ENCODE measurements around the gene LRP1.

The LRP1 gene

GRCh38 chr12:57193706-57194245, 65.5 kb downstream of the LRP1 start:
- no peak for DNase-seq (ENCODE audit: low read depth in 2 of 2)

- no peak for DNase-seq (ENCODE audit: low read depth in 2 of 2)
These were observed 66.0 kb downstream of the LRP1 start for GRCh38 chr12:57194253-57194652.

GRCh38 chr12:57195186-57195585, 66.9 kb downstream of the LRP1 start:
- no peak for DNase-seq (ENCODE audit: low read depth in 2 of 2)

- DNase-seq (ENCODE audit: low read depth in 2 of 2), result no peak
These were observed 67.5 kb downstream of the LRP1 start for GRCh38 chr12:57195611-57196371.

GRCh38 chr12:57196439-57196838, 68.2 kb downstream of the LRP1 start:
- DNase-seq (ENCODE audit: low read depth in 2 of 2), result no peak

GRCh38 chr12:57196956-57197355, 68.7 kb downstream of the LRP1 start:
- no peak for DNase-seq (ENCODE audit: low read depth in 2 of 2)

GRCh38 chr12:57198329-57198728, 70.0 kb downstream of the LRP1 start:
- DNase-seq (ENCODE audit: low read depth in 2 of 2), result no peak

- DNase-seq (ENCODE audit: low read depth in 2 of 2), result no peak
These were observed 70.9 kb downstream of the LRP1 start for GRCh38 chr12:57199191-57199590.

GRCh38 chr12:57200497-57200896, 72.2 kb downstream of the LRP1 start:
- no peak for DNase-seq (ENCODE audit: low read depth in 2 of 2)

GRCh38 chr12:57201219-57201618, 72.9 kb downstream of the LRP1 start:
- no peak for DNase-seq (ENCODE audit: low read depth in 2 of 2)

GRCh38 chr12:57201631-57202030, 73.3 kb downstream of the LRP1 start:
- DNase-seq (ENCODE audit: low read depth in 2 of 2), result no peak

- DNase-seq (ENCODE audit: low read depth in 2 of 2), result no peak
These were observed 74.0 kb downstream of the LRP1 start for GRCh38 chr12:57202321-57202720.

- DNase-seq (ENCODE audit: low read depth in 2 of 2), result no peak
These were observed 74.9 kb downstream of the LRP1 start for GRCh38 chr12:57203201-57203600.

- DNase-seq (ENCODE audit: low read depth in 2 of 2), result no peak
These were observed 75.5 kb downstream of the LRP1 start for GRCh38 chr12:57203791-57204190.

- no peak for DNase-seq (ENCODE audit: low read depth in 2 of 2)
These were observed 76.2 kb downstream of the LRP1 start for GRCh38 chr12:57204454-57204853.

GRCh38 chr12:57205186-57205585, 76.9 kb downstream of the LRP1 start:
- no peak for DNase-seq (ENCODE audit: low read depth in 2 of 2)

GRCh38 chr12:57205931-57206330, 77.6 kb downstream of the LRP1 start:
- no peak for DNase-seq (ENCODE audit: low read depth in 2 of 2)

- no peak for DNase-seq (ENCODE audit: low read depth in 2 of 2)
These were observed 79.7 kb downstream of the LRP1 start for GRCh38 chr12:57207731-57208630.

GRCh38 chr12:57208631-57209282, 80.5 kb downstream of the LRP1 start:
- DNase-seq (ENCODE audit: low read depth in 2 of 2), result no peak

- DNase-seq (ENCODE audit: low read depth in 2 of 2), result no peak
These were observed 81.6 kb downstream of the LRP1 start for GRCh38 chr12:57209916-57210315.

GRCh38 chr12:57210461-57210860, 82.2 kb downstream of the LRP1 start:
- no peak for DNase-seq (ENCODE audit: low read depth in 2 of 2)

Data from activated CD8-positive, alpha-beta memory T cell treated with anti-CD3 and anti-CD28 coated beads for 4 hours (primary cell).